ENCODE results near the gene ATP1A4. TPM values are rescaled to one million over a fixed set of nuclear protein-coding genes. Genes with fewer than 3 reads are reported as not detected.

Gene ATP1A4
- total and polyA plus RNA-seq, 7 donors = 0.03 to 2.0 (median 0.26) TPM

- peak; percentile 77 to 94 (median 90) for ATAC-seq
- TF ChIP-seq CTCF (IDR thresholded peaks at IDR 0.05) = peak; percentile 15
- no peaks in the 10 kb centered on the region for H3K27me3 ChIP-seq (ENCODE audit: insufficient read depth in 3 of 3, low read length in 2 of 3)
- intact Hi-C loops (cut with DNase I) = no loop called here
- DNase-seq = peak; percentile 17 to 67
- H3K9me3 ChIP-seq = no peaks in the 10 kb centered on the region
- H3K27ac ChIP-seq = peak overlapping the region; percentile 71
- H3K36me3 ChIP-seq (ENCODE audit: insufficient read depth in 1 of 2, low read depth in 1 of 2) = no peaks in the 10 kb centered on the region
- WGBS, 3 donors = 47 to 83% (median 63%) methylated on average over 13 of the region's 13 CpGs
- H3K4me1 ChIP-seq = no peaks in the 10 kb centered on the region
- H3K4me3 ChIP-seq = no peak overlapping the region
Observed at GRCh38 chr1:160168609-160169369, 17.4 kb downstream of the ATP1A4 start.

- 66 to 71% (median 67%) methylated on average over 15 of the region's 15 CpGs for WGBS, 3 donors
Observed at GRCh38 chr1:160169553-160170399, 18.4 kb downstream of the ATP1A4 start.

GRCh38 chr1:160171354-160171753 is 20.0 kb downstream of the ATP1A4 start:
- Histone ChIP-seq H3K36me3 (ENCODE audit: insufficient read depth in 1 of 2, low read depth in 1 of 2) (no peaks in the 10 kb centered on the region), H3K4me1 (no peaks in the 10 kb centered on the region), H3K27ac (no peak overlapping the region), H3K27me3 (ENCODE audit: insufficient read depth in 3 of 3, low read length in 2 of 3) (no peaks in the 10 kb centered on the region), H3K4me3 (no peak overlapping the region), H3K9me3 (no peaks in the 10 kb centered on the region)
- DNase-seq = no peak
- ATAC-seq = no peak
- intact Hi-C loops (cut with DNase I) = loop anchor here in 1 of 2 donors (5.0 kb wide), 1 partner anchor 59 kb away; no protein-coding TSS in a partner anchor
- no peak for TF ChIP-seq CTCF (IDR thresholded peaks at IDR 0.05)
- 85 to 88% (median 88%) methylated on average over 4 of the region's 4 CpGs for WGBS, 3 donors

More at GRCh38 chr1:160169553-160170399, 18.4 kb downstream of the ATP1A4 start:
- DNase-seq (no peak), ATAC-seq (no peak)
- TF ChIP-seq CTCF (IDR thresholded peaks at IDR 0.05) = no peak
- Histone ChIP-seq H3K4me1 (no peaks in the 10 kb centered on the region), H3K27ac (no peak overlapping the region), H3K36me3 (ENCODE audit: insufficient read depth in 1 of 2, low read depth in 1 of 2) (no peaks in the 10 kb centered on the region), H3K4me3 (no peak overlapping the region), H3K27me3 (ENCODE audit: insufficient read depth in 3 of 3, low read length in 2 of 3) (no peaks in the 10 kb centered on the region), H3K9me3 (no peaks in the 10 kb centered on the region)
- intact Hi-C loops (cut with DNase I) = loop anchor here in 1 of 2 donors (5.0 kb wide), 1 partner anchor 57 kb away; no protein-coding TSS in a partner anchor

GRCh38 chr1:160171980-160172379 is 20.6 kb downstream of the ATP1A4 start:
- Histone ChIP-seq H3K4me3 (no peak overlapping the region), H3K36me3 (ENCODE audit: insufficient read depth in 1 of 2, low read depth in 1 of 2) (no peaks in the 10 kb centered on the region), H3K4me1 (no peaks in the 10 kb centered on the region), H3K27ac (no peak overlapping the region), H3K9me3 (no peaks in the 10 kb centered on the region), H3K27me3 (ENCODE audit: insufficient read depth in 3 of 3, low read length in 2 of 3) (no peaks in the 10 kb centered on the region)
- WGBS, 3 donors = 57 to 65% (median 60%) methylated on average over 9 of the region's 9 CpGs
- ATAC-seq (no peak), DNase-seq (no peak)
- intact Hi-C loops (cut with DNase I) = loop anchor here in 1 of 2 donors (5.0 kb wide), 1 partner anchor 60 kb away; no protein-coding TSS in a partner anchor
- no peak for TF ChIP-seq CTCF (IDR thresholded peaks at IDR 0.05)

Data from psoas muscle (tissue), 8 donors.